ENCODE results near the gene AARS1. TPM values are rescaled to one million over a fixed set of nuclear protein-coding genes. Genes with fewer than 3 reads are reported as not detected.
A peak's percentile ranks its signal among the peaks of the same experiment; 100 is the strongest.
"Not testable (repeated sequence)": the region's sequence is repeated elsewhere in the genome, so short reads cannot be mapped to it uniquely, and the experiment has no call there.

Gene AARS1
- total RNA-seq, 6 experiments from 2014 or later: 82.3 to 99.1 (median 84.9) TPM

DNA sequence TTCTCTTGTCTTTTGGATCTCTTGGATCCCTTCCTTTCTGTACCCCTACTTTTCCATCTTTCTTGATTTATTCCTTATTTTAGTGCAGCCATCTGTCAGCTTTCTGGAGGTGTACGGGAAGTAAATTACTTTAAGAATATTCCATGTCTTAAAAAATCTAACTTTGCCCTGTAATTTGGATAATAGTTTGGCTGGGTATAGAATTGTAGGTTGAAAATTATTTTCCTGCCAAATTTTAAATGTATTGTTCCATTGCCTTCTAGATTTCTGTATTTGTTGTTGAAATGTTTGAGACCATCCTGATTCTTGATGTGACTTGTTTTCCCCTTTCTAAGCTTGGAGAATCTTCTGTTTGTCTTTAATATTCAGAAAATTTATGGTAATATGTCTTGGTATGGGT is 11.8 kb upstream of the AARS1 start:
- Mint-ChIP-seq H3K27ac (no peak overlapping the region), H3K27me3 (ENCODE audit: insufficient read depth) (0 out of 2 replicates have a peak, but pooled peaks cover 3% of the 10 kb centered on the region), H3K4me3 (no peak overlapping the region), H3K4me1 (ENCODE audit: low read depth) (peaks cover 38% of the 10 kb centered on the region), H3K9me3 (peaks cover 24% of the 10 kb centered on the region), H3K36me3 (ENCODE audit: low read depth) (peaks cover 35% of the 10 kb centered on the region)
- no peak for DNase-seq
- TF ChIP-seq, protein P1, sequence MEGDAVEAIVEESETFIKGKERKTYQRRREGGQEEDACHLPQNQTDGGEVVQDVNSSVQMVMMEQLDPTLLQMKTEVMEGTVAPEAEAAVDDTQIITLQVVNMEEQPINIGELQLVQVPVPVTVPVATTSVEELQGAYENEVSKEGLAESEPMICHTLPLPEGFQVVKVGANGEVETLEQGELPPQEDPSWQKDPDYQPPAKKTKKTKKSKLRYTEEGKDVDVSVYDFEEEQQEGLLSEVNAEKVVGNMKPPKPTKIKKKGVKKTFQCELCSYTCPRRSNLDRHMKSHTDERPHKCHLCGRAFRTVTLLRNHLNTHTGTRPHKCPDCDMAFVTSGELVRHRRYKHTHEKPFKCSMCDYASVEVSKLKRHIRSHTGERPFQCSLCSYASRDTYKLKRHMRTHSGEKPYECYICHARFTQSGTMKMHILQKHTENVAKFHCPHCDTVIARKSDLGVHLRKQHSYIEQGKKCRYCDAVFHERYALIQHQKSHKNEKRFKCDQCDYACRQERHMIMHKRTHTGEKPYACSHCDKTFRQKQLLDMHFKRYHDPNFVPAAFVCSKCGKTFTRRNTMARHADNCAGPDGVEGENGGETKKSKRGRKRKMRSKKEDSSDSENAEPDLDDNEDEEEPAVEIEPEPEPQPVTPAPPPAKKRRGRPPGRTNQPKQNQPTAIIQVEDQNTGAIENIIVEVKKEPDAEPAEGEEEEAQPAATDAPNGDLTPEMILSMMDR (IDR thresholded peaks at IDR 0.05): no peak

DNA sequence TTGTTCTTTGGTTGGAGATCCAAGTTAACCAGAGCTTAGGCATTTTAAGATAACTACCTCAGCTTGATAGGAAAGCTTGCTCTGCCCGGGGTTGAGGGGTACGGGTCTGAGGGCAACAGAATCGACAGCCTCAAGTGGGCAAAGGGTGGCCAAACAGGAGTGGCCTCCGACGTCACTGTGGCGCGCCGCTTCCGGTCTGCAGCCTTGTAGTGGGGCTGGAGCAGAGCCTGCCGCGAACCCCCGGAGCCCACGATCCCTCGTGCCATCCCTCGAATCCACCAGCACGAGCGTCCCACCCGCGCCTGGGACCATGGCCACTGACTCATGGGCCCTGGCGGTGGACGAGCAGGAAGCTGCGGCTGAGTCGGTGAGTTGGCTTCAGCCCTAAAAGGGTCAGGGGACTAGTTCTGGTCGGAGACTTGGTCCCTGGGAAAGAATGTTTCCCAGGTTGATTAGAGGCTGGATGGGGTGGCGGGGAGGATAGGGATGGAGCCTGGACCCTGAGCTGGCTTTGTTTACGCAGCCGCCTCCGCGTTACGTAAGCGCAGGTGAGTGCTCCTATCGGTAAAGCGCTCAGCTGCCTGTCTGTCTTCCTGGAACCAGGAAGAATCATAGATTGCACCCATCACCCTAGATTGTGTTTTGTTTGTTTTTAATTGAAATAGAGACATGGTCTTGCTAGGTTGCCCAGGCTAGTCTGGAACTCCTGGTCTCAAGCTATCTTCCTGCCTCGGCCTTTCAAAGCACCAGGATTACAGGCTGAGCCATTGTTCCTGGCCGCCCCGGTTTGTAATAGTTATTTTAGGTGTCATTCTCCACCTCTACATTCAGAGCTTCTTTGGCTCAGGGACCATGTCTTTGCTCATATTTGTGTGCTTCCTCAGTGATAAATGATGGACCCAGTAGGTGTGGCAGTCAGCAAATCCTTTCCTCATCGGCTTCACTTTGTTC is 10.0 kb upstream of the AARS1 start, which contains the start of gene DDX19B:
Gene DDX19B, plus strand, starts transcription at position 199 of the 951 bp plus-strand sequence. Its CDS starts 112 bp downstream, at position 311.
- TF ChIP-seq, protein P1 (IDR thresholded peaks at IDR 0.05): 0 out of 2 replicates have a peak, but pooled peaks have one; percentile 14
- peak within 1 kb of the TSS; percentile 93 for H3K4me3 Mint-ChIP-seq
- H3K9me3 Mint-ChIP-seq: peaks cover 24% of the 10 kb centered on the region
- peaks cover 32% of the 10 kb centered on the region for H3K36me3 Mint-ChIP-seq (ENCODE audit: low read depth)
- peaks cover 29% of the 10 kb centered on the region for H3K4me1 Mint-ChIP-seq (ENCODE audit: low read depth)
- DNase-seq: peak; percentile 40
- 0 out of 2 replicates have a peak, but pooled peaks cover 3% of the 10 kb centered on the region for H3K27me3 Mint-ChIP-seq (ENCODE audit: insufficient read depth)
- peak within 1 kb of the TSS; percentile 93 for H3K27ac Mint-ChIP-seq

DNA sequence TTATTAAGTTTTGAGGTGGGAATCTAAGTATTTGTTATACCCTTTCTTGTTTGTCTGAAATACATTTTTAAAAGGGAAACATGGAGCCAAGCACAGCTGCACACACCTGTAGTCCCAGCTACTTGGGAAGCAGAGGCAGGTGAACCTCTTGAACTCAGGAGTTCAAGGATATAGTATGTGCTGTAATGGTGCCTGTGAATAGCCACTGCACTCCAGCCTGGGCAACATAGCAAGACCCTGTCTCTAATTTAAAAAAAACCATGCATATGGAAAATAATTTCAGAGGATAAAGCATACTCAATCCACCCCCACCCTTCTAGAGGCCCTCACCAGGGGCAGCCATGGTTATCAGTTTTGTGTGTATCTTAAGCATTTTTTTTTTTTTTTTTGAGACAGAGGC is 6.3 kb upstream of the AARS1 start:
- peaks cover 15% of the 10 kb centered on the region for H3K36me3 Mint-ChIP-seq (ENCODE audit: low read depth)
- no peak overlapping the region for H3K4me3 Mint-ChIP-seq
- H3K27ac Mint-ChIP-seq: no peak overlapping the region
- H3K27me3 Mint-ChIP-seq (ENCODE audit: insufficient read depth): 0 out of 2 replicates have a peak, but pooled peaks cover 3% of the 10 kb centered on the region
- DNase-seq: no peak
- TF ChIP-seq, protein P1 (IDR thresholded peaks at IDR 0.05): no peak
- peaks cover 28% of the 10 kb centered on the region for H3K4me1 Mint-ChIP-seq (ENCODE audit: low read depth)
- peaks cover 4% of the 10 kb centered on the region for H3K9me3 Mint-ChIP-seq

DNA sequence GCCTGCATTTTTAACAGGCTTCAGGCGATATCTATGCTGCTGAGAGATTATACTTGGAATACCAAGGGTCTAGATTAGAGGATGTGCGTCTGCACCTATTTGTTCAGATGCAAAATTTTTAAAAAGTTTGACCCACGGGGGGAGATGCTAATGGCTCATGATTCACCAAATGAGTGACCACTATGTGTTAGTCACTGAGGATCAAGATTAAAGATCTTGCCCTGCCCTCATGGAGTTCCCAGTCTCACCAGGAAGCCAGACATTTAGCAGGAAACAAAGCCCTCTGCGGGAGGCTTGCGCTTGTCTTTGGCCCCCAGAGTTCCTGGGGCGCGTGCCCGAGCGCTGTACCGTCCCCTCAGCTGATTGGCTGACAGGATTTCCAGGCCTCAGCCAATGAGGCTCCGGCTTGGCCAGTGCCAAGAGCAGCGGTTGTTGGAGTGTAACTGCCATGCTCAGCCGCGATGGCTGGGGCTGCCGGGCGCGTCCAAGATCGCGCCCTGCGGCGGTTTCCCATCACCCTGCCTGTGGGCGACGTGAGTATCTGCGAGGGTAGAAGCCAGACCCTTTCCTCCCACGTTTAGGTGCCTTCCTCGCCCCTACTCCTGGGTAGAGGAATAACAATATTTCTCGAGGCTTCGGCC is 5.2 kb upstream of the AARS1 start:
- H3K4me1 Mint-ChIP-seq (ENCODE audit: low read depth): peaks cover 25% of the 10 kb centered on the region
- H3K27me3 Mint-ChIP-seq (ENCODE audit: insufficient read depth): 0 out of 2 replicates have a peak, but pooled peaks cover 3% of the 10 kb centered on the region
- no peak for DNase-seq
- peaks cover 4% of the 10 kb centered on the region; the same call in 1 of the 2 replicates for H3K36me3 Mint-ChIP-seq (ENCODE audit: low read depth)
- no peak overlapping the region for H3K4me3 Mint-ChIP-seq
- no peak overlapping the region for H3K27ac Mint-ChIP-seq
- H3K9me3 Mint-ChIP-seq: no peaks in the 10 kb centered on the region
- TF ChIP-seq, protein P1 (IDR thresholded peaks at IDR 0.05): no peak

DNA sequence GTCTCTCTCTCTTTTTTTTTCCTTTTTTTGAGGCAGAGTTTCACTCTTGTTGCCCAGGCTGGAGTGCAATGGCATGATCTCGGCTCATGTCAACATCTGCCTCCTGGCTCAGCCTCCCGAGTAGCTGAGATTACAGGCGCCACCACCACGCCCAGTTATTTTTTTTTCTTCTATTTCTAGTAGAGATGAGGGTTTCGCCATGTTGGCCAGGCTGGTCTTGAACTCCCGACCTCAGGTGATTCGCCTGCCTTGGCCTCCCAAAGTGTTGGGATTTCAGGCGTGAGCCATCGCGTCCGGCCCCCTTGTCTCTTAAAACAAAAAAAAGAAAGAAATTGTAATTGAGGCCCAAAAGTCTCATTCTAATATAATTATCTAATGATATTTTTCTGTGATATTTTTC is 2.8 kb upstream of the AARS1 start:
- peaks cover 20% of the 10 kb centered on the region for H3K4me1 Mint-ChIP-seq (ENCODE audit: low read depth)
- peaks cover 11% of the 10 kb centered on the region; the same call in 1 of the 2 replicates for H3K36me3 Mint-ChIP-seq (ENCODE audit: low read depth)
- not testable (repeated sequence) for DNase-seq; H3K27me3 Mint-ChIP-seq (ENCODE audit: insufficient read depth); H3K4me3 Mint-ChIP-seq; H3K9me3 Mint-ChIP-seq; H3K27ac Mint-ChIP-seq
